Colonic mucosa (tissue), 4 donors: Measurements from ENCODE around the gene CLNS1A. TPM values are rescaled to one million over a fixed set of nuclear protein-coding genes. Genes with fewer than 3 reads are reported as not detected.
"Not testable (repeated sequence)": the region's sequence is repeated elsewhere in the genome, so short reads cannot be mapped to it uniquely, and the experiment has no call there.

Experiments
- DNase-seq: peaks from one replicate; pipeline ENCODE4 v3.0.0-alpha.2; 2020
- H3K27ac ChIP-seq: fragments of 200-600 bp; one replicate; pipeline ENCODE4 v1.8.0; 2021
- H3K27me3 ChIP-seq: fragments of 200-600 bp; one replicate; pipeline ENCODE4 v1.8.0; 2021
- H3K36me3 ChIP-seq: fragments of 200-600 bp; one replicate; pipeline ENCODE4 v1.8.0; 2021
- H3K4me1 ChIP-seq: fragments of 200-600 bp; one replicate; pipeline ENCODE4 v1.8.0; 2021; ENCODE audit warnings: mild to moderate bottlenecking
- H3K4me3 ChIP-seq: fragments of 200-600 bp; one replicate; pipeline ENCODE4 v1.8.0; 2021
- H3K9ac ChIP-seq, 2 donors: one replicate each; pipeline ENCODE4 v1.7.0; 2013; ENCODE audit warnings: control low read depth in 2 of 2, low read depth in 2 of 2, low read length in 2 of 2
- H3K9me3 ChIP-seq: fragments of 200-600 bp; one replicate; pipeline ENCODE4 v1.8.0; 2021
- CTCF ChIP-seq: fragments of 200-600 bp; IDR thresholded peaks from one replicate; pipeline ENCODE4 v1.8.0; 2022; ENCODE audit warnings: antibody characterized with exemption, mild to moderate bottlenecking
- intact Hi-C: fragments of 100-400 bp; cut with DNase I; formaldehyde crosslinking; loops from one replicate; pipeline ENCODE4 v1.14.1; 2022
- total RNA-seq, 2 donors: library from RNA; stranded (reverse); fragmentation: NEBNext Ultra II Directional in 1 of 2; extraction: Animal tissue kit (Norgen Biotek cat#: 25700) in 1 of 2; gene quantifications; one replicate each; pipeline ENCODE4 v1.2.1, GENCODE V29; 2021
- donor health status: healthy.
- donor health status: DM: no; HTN: no; CAD: no.
- donor health status: DM: no; HTN: no; CAD: no.

Gene CLNS1A
- total RNA-seq, 2 donors from 2014 or later = 81.0 to 81.6 TPM

- H3K4me3 ChIP-seq = peak overlapping the region; percentile 61
- H3K36me3 ChIP-seq = no peaks in the 10 kb centered on the region
- TF ChIP-seq CTCF = no peak
- H3K4me1 ChIP-seq = peaks cover 6% of the 10 kb centered on the region
- no peaks in the 10 kb centered on the region for H3K9me3 ChIP-seq
- H3K9ac ChIP-seq = peak overlapping the region; percentile 60 to 80
- DNase-seq = no peak
- H3K27ac ChIP-seq = peak overlapping the region; percentile 88
- no peaks in the 10 kb centered on the region for H3K27me3 ChIP-seq
- intact Hi-C loops = no loop called here
Observed at GRCh38 chr11:77589181-77589520, 48.4 kb downstream of the CLNS1A start.

- H3K36me3 ChIP-seq = no peaks in the 10 kb centered on the region
- intact Hi-C loops = no loop called here
- H3K9me3 ChIP-seq = no peaks in the 10 kb centered on the region
- no peak overlapping the region for H3K9ac ChIP-seq
- no peaks in the 10 kb centered on the region for H3K27me3 ChIP-seq
- no peak overlapping the region for H3K4me3 ChIP-seq
- H3K4me1 ChIP-seq = no peaks in the 10 kb centered on the region
- TF ChIP-seq CTCF = no peak
- H3K27ac ChIP-seq = no peak overlapping the region
- no peak for DNase-seq
Observed at GRCh38 chr11:77580712-77581337, 56.8 kb downstream of the CLNS1A start.

- H3K27ac ChIP-seq, H3K9ac ChIP-seq, H3K27me3 ChIP-seq, H3K36me3 ChIP-seq, H3K4me1 ChIP-seq, H3K9me3 ChIP-seq, intact Hi-C loops, DNase-seq, H3K4me3 ChIP-seq: not testable (repeated sequence)
Observed at GRCh38 chr11:77575428-77575827, 62.2 kb downstream of the CLNS1A start.

- H3K27me3 ChIP-seq, H3K36me3 ChIP-seq, H3K9ac ChIP-seq, H3K9me3 ChIP-seq, H3K27ac ChIP-seq, H3K4me3 ChIP-seq, H3K4me1 ChIP-seq, DNase-seq, intact Hi-C loops: not testable (repeated sequence)
Observed at GRCh38 chr11:77570896-77571295, 66.7 kb downstream of the CLNS1A start.

- Histone ChIP-seq H3K27ac (no peak overlapping the region), H3K9me3 (no peaks in the 10 kb centered on the region), H3K27me3 (no peaks in the 10 kb centered on the region), H3K4me3 (no peak overlapping the region), H3K9ac (no peak overlapping the region), H3K36me3 (no peaks in the 10 kb centered on the region), H3K4me1 (no peaks in the 10 kb centered on the region)
- DNase-seq = no peak
- TF ChIP-seq CTCF = no peak
- intact Hi-C loops = no loop called here
Observed at GRCh38 chr11:77569676-77570070, 67.9 kb downstream of the CLNS1A start.

- no peak for DNase-seq
Observed at GRCh38 chr11:77568916-77569675, 68.5 kb downstream of the CLNS1A start.

More at GRCh38 chr11:77568916-77569675, 68.5 kb downstream of the CLNS1A start:
- Histone ChIP-seq H3K36me3 (no peaks in the 10 kb centered on the region), H3K4me3 (no peak overlapping the region), H3K4me1 (no peaks in the 10 kb centered on the region), H3K9me3 (no peaks in the 10 kb centered on the region), H3K27ac (no peak overlapping the region), H3K9ac (no peak overlapping the region), H3K27me3 (no peaks in the 10 kb centered on the region)
- intact Hi-C loops = no loop called here
- TF ChIP-seq CTCF = no peak
